CD4-positive, CD25-positive, alpha-beta regulatory T cell (primary cell): ENCODE measurements around the gene TGFBRAP1. TPM values are rescaled to one million over a fixed set of nuclear protein-coding genes. Genes with fewer than 3 reads are reported as not detected.

Experiments used
- ATAC-seq, 2 donors: fragments of 150-1000 bp; cut with Tn5 transposase; one replicate each; pipeline ENCODE4 v1.10.0; 2021; ENCODE audit warnings: low read depth in 2 of 2, moderate number of reproducible peaks in 2 of 2, moderate library complexity in 1 of 2
- DNase-seq, 3 donors: peaks; one replicate each; pipeline versions ENCODE4 v3.0.0 to v3.0.0-alpha.2; 2012 to 2022; ENCODE audit warnings: mixed read lengths in 1 of 3
- H3K27ac ChIP-seq: one replicate; pipeline ENCODE4 v1.7.0; 2013; ENCODE audit warnings: mild to moderate bottlenecking, low read length; ENCODE audit not compliant: insufficient read depth, poor library complexity, severe bottlenecking
- H3K27me3 ChIP-seq: one replicate; pipeline ENCODE4 v1.7.0; 2013; ENCODE audit warnings: low read length; ENCODE audit not compliant: control insufficient read depth, insufficient read depth
- H3K36me3 ChIP-seq: one replicate; pipeline ENCODE4 v1.7.0; 2013; ENCODE audit warnings: mild to moderate bottlenecking, low read length, moderate library complexity; ENCODE audit not compliant: control insufficient read depth, insufficient read depth
- H3K4me1 ChIP-seq: 2 replicates; pipeline ENCODE4 v1.7.0; 2013; ENCODE audit warnings: mild to moderate bottlenecking, low read length; ENCODE audit not compliant: insufficient read depth, control insufficient read depth, poor library complexity, severe bottlenecking
- H3K4me3 ChIP-seq: one replicate; pipeline ENCODE4 v1.7.0; 2013; ENCODE audit warnings: low read depth, mild to moderate bottlenecking, low read length, moderate library complexity
- H3K9me3 ChIP-seq, 2 experiments: 1 replicate in 1 of 2; 2 replicates in 1 of 2; pipeline ENCODE4 v1.7.0; 2013; ENCODE audit warnings: low read length in 2 of 2, mild to moderate bottlenecking in 1 of 2, moderate library complexity in 1 of 2; ENCODE audit not compliant: control insufficient read depth in 2 of 2
- H3K27ac Mint-ChIP-seq, 3 donors: one replicate each; pipeline ENCODE4 v1.8.0; 2020 to 2022; ENCODE audit warnings: mild to moderate bottlenecking in 3 of 3, mixed read lengths in 3 of 3, moderate library complexity in 2 of 3
- H3K27me3 Mint-ChIP-seq: one replicate; pipeline ENCODE4 v1.8.0; 2022; ENCODE audit warnings: mild to moderate bottlenecking, mixed read lengths
- H3K36me3 Mint-ChIP-seq: one replicate; pipeline ENCODE4 v1.8.0; 2020; ENCODE audit warnings: mixed read lengths
- H3K4me1 Mint-ChIP-seq, 4 donors: one replicate each; pipeline ENCODE4 v1.8.0; 2020 to 2022; ENCODE audit warnings: mixed read lengths in 4 of 4, mild to moderate bottlenecking in 1 of 4
- H3K4me3 Mint-ChIP-seq, 4 donors: one replicate each; pipeline ENCODE4 v1.8.0; 2020 to 2022; ENCODE audit warnings: mild to moderate bottlenecking in 4 of 4, mixed read lengths in 4 of 4, moderate library complexity in 3 of 4
- H3K9me3 Mint-ChIP-seq, 7 donors: one replicate each; pipeline ENCODE4 v1.8.0; 2020 to 2022; ENCODE audit warnings: mixed read lengths in 7 of 7, mild to moderate bottlenecking in 3 of 7, moderate library complexity in 2 of 7
- polyA plus RNA-seq, 4 donors: library from polyadenylated mRNA; unstranded; fragments of 300-500 nt; fragmentation: Illumina TruSeq; gene quantifications; one replicate each; pipeline ENCODE4 v1.2.3, GENCODE V29; 2021
- total RNA-seq: library from RNA; stranded (reverse); gene quantifications from one replicate; pipeline ENCODE4 v1.2.3, GENCODE V29; 2022

Gene TGFBRAP1
- total and polyA plus RNA-seq, 5 donors from 2014 or later: 13.9 to 21.0 (median 18.7) TPM

- no peak overlapping the region for H3K27ac ChIP-seq
- ATAC-seq: no peak
- peaks cover 64% of the 10 kb centered on the region for H3K36me3 Mint-ChIP-seq
- no peaks in the 10 kb centered on the region for H3K9me3 ChIP-seq
- H3K27me3 ChIP-seq: no peaks in the 10 kb centered on the region
- H3K27ac Mint-ChIP-seq: no peak overlapping the region
- no peak overlapping the region for H3K4me3 ChIP-seq
- no peak overlapping the region for H3K4me3 Mint-ChIP-seq
- DNase-seq: no peak
- peaks cover 0 to 2% (median 0%) of the 10 kb centered on the region in 4 donors for H3K4me1 Mint-ChIP-seq
- peaks cover 77% of the 10 kb centered on the region for H3K36me3 ChIP-seq
- no peaks in the 10 kb centered on the region for H3K27me3 Mint-ChIP-seq
- H3K4me1 ChIP-seq: no peaks in the 10 kb centered on the region
- H3K9me3 Mint-ChIP-seq: no peaks in the 10 kb centered on the region
Observed at GRCh38 chr2:105269426-105269825, 60.1 kb downstream of the TGFBRAP1 start.

- Histone ChIP-seq H3K27ac (no peak overlapping the region), H3K4me3 (no peak overlapping the region), H3K9me3 (no peaks in the 10 kb centered on the region), H3K4me1 (no peaks in the 10 kb centered on the region), H3K27me3 (no peaks in the 10 kb centered on the region), H3K36me3 (peaks cover 18% of the 10 kb centered on the region)
- peaks cover 4% of the 10 kb centered on the region for H3K27me3 Mint-ChIP-seq
- H3K9me3 Mint-ChIP-seq: peaks cover 0 to 4% (median 0%) of the 10 kb centered on the region in 7 donors
- ATAC-seq: no peak
- peaks cover 40% of the 10 kb centered on the region for H3K36me3 Mint-ChIP-seq
- no peak for DNase-seq
- H3K27ac Mint-ChIP-seq: peak overlapping the region in 1 of 3 donors; percentile 76
- H3K4me3 Mint-ChIP-seq: no peak overlapping the region
- H3K4me1 Mint-ChIP-seq: no peaks in the 10 kb centered on the region
Observed at GRCh38 chr2:105262651-105263091, 66.9 kb downstream of the TGFBRAP1 start.

- peaks cover 0 to 4% (median 0%) of the 10 kb centered on the region in 7 donors for H3K9me3 Mint-ChIP-seq
- Histone ChIP-seq H3K9me3 (no peaks in the 10 kb centered on the region), H3K27me3 (no peaks in the 10 kb centered on the region), H3K36me3 (peaks cover 8% of the 10 kb centered on the region), H3K4me3 (no peak overlapping the region), H3K4me1 (no peaks in the 10 kb centered on the region), H3K27ac (no peak overlapping the region)
- DNase-seq: no peak
- ATAC-seq: no peak
- H3K4me1 Mint-ChIP-seq: no peaks in the 10 kb centered on the region
- peaks cover 32% of the 10 kb centered on the region for H3K36me3 Mint-ChIP-seq
- H3K27ac Mint-ChIP-seq: peak overlapping the region in 1 of 3 donors; percentile 48
- H3K4me3 Mint-ChIP-seq: no peak overlapping the region
- peaks cover 9% of the 10 kb centered on the region for H3K27me3 Mint-ChIP-seq
Observed at GRCh38 chr2:105261061-105261460, 68.5 kb downstream of the TGFBRAP1 start.

GRCh38 chr2:105258835-105259350 is 70.6 kb downstream of the TGFBRAP1 start:
- no peaks in the 10 kb centered on the region for H3K4me1 Mint-ChIP-seq
- H3K4me3 ChIP-seq: no peak overlapping the region
- DNase-seq (no peak), ATAC-seq (no peak)
- no peak overlapping the region for H3K27ac Mint-ChIP-seq
- H3K4me3 Mint-ChIP-seq: no peak overlapping the region
- H3K27me3 Mint-ChIP-seq: peaks cover 9% of the 10 kb centered on the region
- H3K27me3 ChIP-seq: no peaks in the 10 kb centered on the region
- H3K9me3 ChIP-seq: no peaks in the 10 kb centered on the region
- H3K27ac ChIP-seq: no peak overlapping the region
- H3K36me3 Mint-ChIP-seq: peaks cover 15% of the 10 kb centered on the region
- no peaks in the 10 kb centered on the region for H3K4me1 ChIP-seq
- H3K36me3 ChIP-seq: no peaks in the 10 kb centered on the region
- H3K9me3 Mint-ChIP-seq: peaks cover 0 to 4% (median 0%) of the 10 kb centered on the region in 7 donors

GRCh38 chr2:105257981-105258380 is 71.6 kb downstream of the TGFBRAP1 start:
- Histone ChIP-seq H3K27ac (no peak overlapping the region), H3K4me1 (no peaks in the 10 kb centered on the region), H3K4me3 (no peak overlapping the region), H3K36me3 (no peaks in the 10 kb centered on the region), H3K27me3 (no peaks in the 10 kb centered on the region), H3K9me3 (no peaks in the 10 kb centered on the region)
- H3K4me1 Mint-ChIP-seq: no peaks in the 10 kb centered on the region
- no peak for DNase-seq
- H3K27ac Mint-ChIP-seq: peak overlapping the region in 1 of 3 donors; percentile 25
- ATAC-seq: no peak
- H3K4me3 Mint-ChIP-seq: no peak overlapping the region
- peaks cover 9% of the 10 kb centered on the region for H3K27me3 Mint-ChIP-seq
- H3K9me3 Mint-ChIP-seq: peaks cover 0 to 4% (median 0%) of the 10 kb centered on the region in 7 donors
- peaks cover 9% of the 10 kb centered on the region for H3K36me3 Mint-ChIP-seq

GRCh38 chr2:105256431-105257047 is 73.0 kb downstream of the TGFBRAP1 start:
- Histone ChIP-seq H3K36me3 (no peaks in the 10 kb centered on the region), H3K4me1 (no peaks in the 10 kb centered on the region), H3K27me3 (no peaks in the 10 kb centered on the region), H3K4me3 (no peak overlapping the region), H3K9me3 (no peaks in the 10 kb centered on the region), H3K27ac (no peak overlapping the region)
- H3K27ac Mint-ChIP-seq: no peak overlapping the region
- DNase-seq (no peak), ATAC-seq (no peak)
- H3K36me3 Mint-ChIP-seq: no peaks in the 10 kb centered on the region
- H3K4me3 Mint-ChIP-seq: no peak overlapping the region
- peaks cover 4% of the 10 kb centered on the region for H3K27me3 Mint-ChIP-seq
- H3K4me1 Mint-ChIP-seq: no peaks in the 10 kb centered on the region
- H3K9me3 Mint-ChIP-seq: peaks cover 0 to 4% (median 0%) of the 10 kb centered on the region in 7 donors

GRCh38 chr2:105255979-105256378 is 73.6 kb downstream of the TGFBRAP1 start:
- H3K36me3 Mint-ChIP-seq: no peaks in the 10 kb centered on the region
- Histone ChIP-seq H3K27me3 (no peaks in the 10 kb centered on the region), H3K4me3 (no peak overlapping the region), H3K4me1 (no peaks in the 10 kb centered on the region), H3K9me3 (no peaks in the 10 kb centered on the region), H3K27ac (no peak overlapping the region), H3K36me3 (no peaks in the 10 kb centered on the region)
- peaks cover 4% of the 10 kb centered on the region for H3K27me3 Mint-ChIP-seq
- no peaks in the 10 kb centered on the region for H3K4me1 Mint-ChIP-seq
- ATAC-seq: no peak
- peaks cover 0 to 2% (median 0%) of the 10 kb centered on the region in 7 donors for H3K9me3 Mint-ChIP-seq
- no peak overlapping the region for H3K27ac Mint-ChIP-seq
- no peak for DNase-seq
- no peak overlapping the region for H3K4me3 Mint-ChIP-seq
